B cell (primary cell): ENCODE results near the gene KCNH5. TPM values are rescaled to one million over a fixed set of nuclear protein-coding genes. Genes with fewer than 3 reads are reported as not detected.

Experiments
- ATAC-seq: fragments of 200-7000 bp; cut with Tn5 transposase; one replicate; pipeline ENCODE4 v1.10.0; 2021; ENCODE audit warnings: low read depth, mild to moderate bottlenecking, moderate number of reproducible peaks, moderate library complexity
- CTCF ChIA-PET: fragments of 350-600 bp; sonication (Branson Sonifier 250); formaldehyde crosslinking; loops from one replicate; lab custom pipeline; 2021; ENCODE audit warnings: antibody characterized with exemption, inconsistent platforms; lab: Charles Lee
- POLR2A ChIA-PET: fragments of 350-600 bp; sonication (Branson Sonifier 250); formaldehyde crosslinking; loops from one replicate; lab custom pipeline; 2021; ENCODE audit warnings: antibody characterized with exemption; lab: Charles Lee
- DNase-seq: peaks from one replicate; pipeline ENCODE4 v3.0.0; 2013
- H2AFZ ChIP-seq: 2 replicates; pipeline ENCODE4 v1.6.1; 2012; ENCODE audit warnings: mild to moderate bottlenecking, low read depth, low read length; ENCODE audit not compliant: insufficient read depth, poor library complexity, severe bottlenecking
- H3K27ac ChIP-seq, 2 donors: 1 replicate in 1 of 2; 2 replicates in 1 of 2; pipeline ENCODE4 v1.5.1; 2012 to 2013; ENCODE audit warnings: low read length in 2 of 2, mild to moderate bottlenecking in 2 of 2, moderate library complexity in 1 of 2
- H3K27me3 ChIP-seq, 4 experiments: fragments of 200-600 bp in 1 of 4; sonication (generic) in 1 of 4; replicated peaks in 1 of 4; 1 replicate in 2 of 4; 2 replicates in 2 of 4; pipeline versions ENCODE4 v1.6.1 to v1.7.0; 2013 to 2016; ENCODE audit warnings: low read length in 3 of 4, mild to moderate bottlenecking in 2 of 4, mixed read lengths in 1 of 4, moderate library complexity in 1 of 4; ENCODE audit not compliant: insufficient read depth in 4 of 4, control insufficient read depth in 3 of 4; ENCODE audit errors: control extremely low read depth in 1 of 4
- H3K36me3 ChIP-seq, 2 experiments: replicated peaks in 1 of 2; 1 replicate in 1 of 2; 2 replicates in 1 of 2; pipeline versions ENCODE4 v1.6.1 to v1.7.1; 2013; ENCODE audit warnings: low read length in 1 of 2; ENCODE audit not compliant: insufficient read depth in 2 of 2, control insufficient read depth in 1 of 2; ENCODE audit errors: control extremely low read depth in 1 of 2, extremely low read depth in 1 of 2
- H3K4me1 ChIP-seq, 2 donors: fragments of 200-600 bp in 1 of 2; sonication (generic) in 1 of 2; 1 replicate in 1 of 2; 2 replicates in 1 of 2; pipeline versions ENCODE4 v1.5.1 to v1.6.1; 2013 to 2017; ENCODE audit warnings: low read length in 2 of 2; ENCODE audit not compliant: control insufficient read depth in 2 of 2, insufficient read depth in 2 of 2
- H3K4me2 ChIP-seq: replicated peaks from 2 replicates; pipeline ENCODE3; 2012; ENCODE audit warnings: mild to moderate bottlenecking, low read depth, low read length; ENCODE audit not compliant: poor library complexity, severe bottlenecking
- H3K4me3 ChIP-seq, 5 experiments: fragments of 200-600 bp in 1 of 5; sonication (generic) in 1 of 5; 1 replicate in 3 of 5; 2 replicates in 2 of 5; pipeline versions ENCODE4 v1.5.1 to v1.7.0; 2011 to 2016; ENCODE audit warnings: low read length in 4 of 5, mild to moderate bottlenecking in 4 of 5, low read depth in 2 of 5, control low read depth in 1 of 5, moderate library complexity in 1 of 5; ENCODE audit not compliant: insufficient read depth in 1 of 5; ENCODE audit errors: control extremely low read depth in 1 of 5, extremely low read depth in 1 of 5
- H3K79me2 ChIP-seq: fragments of 200-600 bp; sonication (generic); one replicate; pipeline ENCODE4 v1.6.0; 2016; ENCODE audit warnings: low read length; ENCODE audit not compliant: control insufficient read depth, insufficient read depth
- H3K9ac ChIP-seq: fragments of 200-600 bp; sonication (generic); 2 replicates; pipeline ENCODE4 v1.6.1; 2017; ENCODE audit warnings: mild to moderate bottlenecking, low read length, moderate library complexity
- H3K9me3 ChIP-seq, 3 donors: one replicate each; pipeline versions ENCODE4 v1.6.1 to v1.7.1; 2013; ENCODE audit warnings: low read length in 2 of 3; ENCODE audit not compliant: control insufficient read depth in 2 of 3, insufficient read depth in 1 of 3; ENCODE audit errors: control extremely low read depth in 1 of 3
- H4K20me1 ChIP-seq: 2 replicates; pipeline ENCODE4 v1.6.0; 2012; ENCODE audit warnings: mild to moderate bottlenecking, low read length; ENCODE audit not compliant: insufficient read depth, control insufficient read depth, poor library complexity, severe bottlenecking
- H3K27ac Mint-ChIP-seq: one replicate; pipeline ENCODE4 v1.8.0; 2021; ENCODE audit warnings: mixed read lengths
- H3K27me3 Mint-ChIP-seq: one replicate; pipeline ENCODE4 v1.8.0; 2021; ENCODE audit warnings: mixed read lengths
- H3K4me1 Mint-ChIP-seq: one replicate; pipeline ENCODE4 v1.8.0; 2021; ENCODE audit warnings: mixed read lengths
- H3K4me3 Mint-ChIP-seq: one replicate; pipeline ENCODE4 v1.8.0; 2021; ENCODE audit warnings: mixed read lengths
- H3K9me3 Mint-ChIP-seq: one replicate; pipeline ENCODE4 v1.8.0; 2022; ENCODE audit warnings: mixed read lengths; ENCODE audit not compliant: insufficient read depth
- EZH2 ChIP-seq: IDR thresholded peaks from 2 replicates; pipeline ENCODE4 v1.6.1; 2012; ENCODE audit warnings: borderline replicate concordance, low read depth, mild to moderate bottlenecking, moderate library complexity, low read length; ENCODE audit not compliant: insufficient read depth, poor library complexity, severe bottlenecking
- WGBS: methylation state at CpG from one replicate; pipeline ENCODE4 v1.1.5; 2013; ENCODE audit warnings: missing lambda C conversion rate; ENCODE audit not compliant: insufficient coverage; 5-methylcytosine and 5-hydroxymethylcytosine counted together
- intact Hi-C: fragments of 100-400 bp; cut with micrococcal nuclease; formaldehyde crosslinking; loops from one replicate; pipeline ENCODE4 v1.10.0; 2022
- polyA plus RNA-seq: library from polyadenylated mRNA; depleted of rRNA; stranded (reverse); fragments of >200 nt; gene quantifications from 2 replicates; pipeline ENCODE4 v1.2.3, GENCODE V29; 2012
- total RNA-seq, 2 donors: library from RNA; stranded (reverse); fragments of 120-200 nt in 1 of 2; gene quantifications; 1 replicate in 1 of 2; 2 replicates in 1 of 2; pipeline versions ENCODE4 v1.2.3 to v1.2.4, GENCODE V29; 2013 to 2022
- TF ChIP-seq, protein P1 (sequence below): fragments of 200-600 bp; IDR thresholded peaks from one replicate; pipeline ENCODE4 v1.8.0; 2022; ENCODE audit warnings: antibody characterized with exemption, mild to moderate bottlenecking

KCNH5 gene
- total and polyA plus RNA-seq, 2 donors (not counting 1 experiment from before 2014, with no cell fraction given) = not detected

DNA sequence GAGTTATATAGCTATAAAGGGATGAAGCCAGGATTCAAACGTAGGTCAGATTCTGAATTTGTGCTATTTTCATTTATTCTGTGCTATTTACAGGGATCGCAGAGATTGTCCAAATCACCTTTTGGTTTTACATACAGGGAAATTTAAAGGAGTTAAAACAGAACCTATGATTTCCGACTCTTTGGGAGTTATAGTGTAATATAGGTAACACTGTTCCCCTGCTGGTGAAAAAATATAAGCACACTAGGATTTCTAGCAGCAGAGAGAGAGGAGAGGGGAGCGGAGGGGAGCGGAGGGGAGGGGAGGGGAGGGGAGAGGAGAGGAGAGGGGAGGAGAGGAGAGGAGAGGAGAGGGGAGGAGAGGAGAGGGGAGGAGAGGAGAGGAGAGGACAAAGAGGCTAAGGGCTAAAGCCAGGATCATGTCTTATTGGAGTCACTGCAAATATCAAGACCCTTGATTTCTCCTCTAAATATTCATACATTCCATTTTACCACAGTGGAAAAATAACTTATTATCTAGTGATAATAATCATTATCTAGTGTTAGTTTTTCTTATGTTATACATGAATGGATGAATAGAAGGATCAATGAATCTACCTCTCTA is 46.2 kb upstream of the KCNH5 start:
- ChIA-PET CTCF (no interaction called here), POLR2A (no interaction called here)
- H3K79me2 ChIP-seq = no peaks in the 10 kb centered on the region
- Mint-ChIP-seq H3K4me3 (no peak overlapping the region), H3K9me3 (peaks cover 4% of the 10 kb centered on the region), H3K27me3 (no peaks in the 10 kb centered on the region), H3K27ac (no peak overlapping the region), H3K4me1 (no peaks in the 10 kb centered on the region)
- no peaks in the 10 kb centered on the region for H3K36me3 ChIP-seq
- no CpG with 5 or more reads among the region's 5 CpGs for WGBS
- no peak overlapping the region for H2AFZ ChIP-seq
- H3K9ac ChIP-seq = no peak overlapping the region
- DNase-seq = no peak
- intact Hi-C loops = no loop called here
- ATAC-seq = no peak
- H3K27me3 ChIP-seq = no peaks in the 10 kb centered on the region
- H3K4me3 ChIP-seq = no peak overlapping the region
- H3K9me3 ChIP-seq = no peaks in the 10 kb centered on the region
- no peak overlapping the region for H3K27ac ChIP-seq
- no peaks in the 10 kb centered on the region for H3K4me1 ChIP-seq
- TF ChIP-seq, protein P1, sequence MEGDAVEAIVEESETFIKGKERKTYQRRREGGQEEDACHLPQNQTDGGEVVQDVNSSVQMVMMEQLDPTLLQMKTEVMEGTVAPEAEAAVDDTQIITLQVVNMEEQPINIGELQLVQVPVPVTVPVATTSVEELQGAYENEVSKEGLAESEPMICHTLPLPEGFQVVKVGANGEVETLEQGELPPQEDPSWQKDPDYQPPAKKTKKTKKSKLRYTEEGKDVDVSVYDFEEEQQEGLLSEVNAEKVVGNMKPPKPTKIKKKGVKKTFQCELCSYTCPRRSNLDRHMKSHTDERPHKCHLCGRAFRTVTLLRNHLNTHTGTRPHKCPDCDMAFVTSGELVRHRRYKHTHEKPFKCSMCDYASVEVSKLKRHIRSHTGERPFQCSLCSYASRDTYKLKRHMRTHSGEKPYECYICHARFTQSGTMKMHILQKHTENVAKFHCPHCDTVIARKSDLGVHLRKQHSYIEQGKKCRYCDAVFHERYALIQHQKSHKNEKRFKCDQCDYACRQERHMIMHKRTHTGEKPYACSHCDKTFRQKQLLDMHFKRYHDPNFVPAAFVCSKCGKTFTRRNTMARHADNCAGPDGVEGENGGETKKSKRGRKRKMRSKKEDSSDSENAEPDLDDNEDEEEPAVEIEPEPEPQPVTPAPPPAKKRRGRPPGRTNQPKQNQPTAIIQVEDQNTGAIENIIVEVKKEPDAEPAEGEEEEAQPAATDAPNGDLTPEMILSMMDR = no peak
- TF ChIP-seq EZH2 = no peak
- H4K20me1 ChIP-seq = no peaks in the 10 kb centered on the region
- no peak overlapping the region for H3K4me2 ChIP-seq

DNA sequence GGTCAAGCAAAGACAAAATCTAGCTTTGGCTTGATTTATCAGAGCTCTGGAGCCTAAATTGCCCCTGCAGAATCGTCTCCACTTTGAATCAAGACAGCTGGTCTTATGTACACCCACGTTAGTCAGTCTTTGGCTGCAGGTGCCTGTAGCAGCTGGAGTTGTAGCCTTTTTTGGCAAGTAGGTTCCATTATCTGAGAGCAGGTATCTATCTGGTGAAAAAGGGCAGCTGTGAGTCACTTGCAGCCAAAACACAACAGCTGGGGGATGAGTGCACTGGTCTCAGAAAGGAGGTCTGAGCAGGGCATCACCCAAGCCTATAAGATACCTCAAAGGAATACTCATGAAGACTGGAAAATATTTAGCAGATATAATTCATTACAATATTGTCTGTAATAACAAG is 43.6 kb upstream of the KCNH5 start:
- Histone ChIP-seq H3K36me3 (no peaks in the 10 kb centered on the region), H2AFZ (no peak overlapping the region), H3K79me2 (no peaks in the 10 kb centered on the region), H3K9me3 (peaks cover 0 to 2% (median 0%) of the 10 kb centered on the region in 3 donors), H4K20me1 (no peaks in the 10 kb centered on the region), H3K27me3 (no peaks in the 10 kb centered on the region), H3K4me1 (no peaks in the 10 kb centered on the region), H3K4me2 (no peak overlapping the region), H3K4me3 (no peak overlapping the region), H3K27ac (no peak overlapping the region), H3K9ac (no peak overlapping the region)
- ChIA-PET CTCF (no interaction called here), POLR2A (no interaction called here)
- ATAC-seq = no peak
- intact Hi-C loops = no loop called here
- DNase-seq = no peak
- TF ChIP-seq, protein P1 = no peak
- TF ChIP-seq EZH2 = no peak
- Mint-ChIP-seq H3K4me3 (no peak overlapping the region), H3K27ac (no peak overlapping the region), H3K9me3 (peaks cover 8% of the 10 kb centered on the region), H3K4me1 (no peaks in the 10 kb centered on the region), H3K27me3 (no peaks in the 10 kb centered on the region)
- WGBS = 56% methylated on average over 2 of the region's 2 CpGs
